Right lobe of liver (tissue), 4 donors: ENCODE results near the gene CEND1.

ENCODE experiments used
- CTCF ChIP-seq, 4 donors: fragments of 200-600 bp in 3 of 4; fragments of 450-650 bp in 1 of 4; IDR thresholded peaks; one replicate each; pipeline versions ENCODE4 v1.5.1 to v1.8.0; 2016 to 2022; ENCODE audit warnings: antibody characterized with exemption in 4 of 4, mild to moderate bottlenecking in 2 of 4
- POLR2A ChIP-seq: fragments of 450-650 bp; IDR thresholded peaks from one replicate; pipeline ENCODE4 v1.6.1; 2017; ENCODE audit warnings: antibody characterized with exemption, mild to moderate bottlenecking
- donor health status: DM: no; HTN: no; CAD: no.
- donor health status: DM: no; HTN: no; CAD: no.
- donor health status: DM: no; HTN: yes; CAD: no.

- no peak for TF ChIP-seq CTCF (IDR thresholded peaks at IDR 0.05)
- TF ChIP-seq POLR2A, result no peak
Measured at GRCh38 chr11:827146-827896, 37.4 kb upstream of the CEND1 start.
